ENCODE data around the gene MAP4K3.

DNA sequence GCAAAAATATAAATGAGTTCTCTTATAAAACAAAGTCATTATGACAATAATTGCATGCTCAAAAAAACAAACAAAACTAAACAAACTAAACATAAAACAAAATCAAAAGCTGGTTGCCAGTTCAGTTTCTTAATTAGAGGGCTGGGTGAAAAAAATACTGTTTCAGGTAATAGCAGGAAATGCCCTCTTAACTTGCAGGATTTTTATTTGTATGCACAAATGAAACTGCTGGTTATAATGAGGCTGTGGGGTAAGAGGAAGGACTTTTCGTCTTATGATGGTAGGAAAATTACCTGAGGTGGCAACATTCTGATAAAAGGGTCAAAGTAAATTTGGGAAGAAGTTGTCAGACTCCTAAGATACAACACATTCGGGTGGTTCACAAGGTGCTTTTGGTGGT lies 171.8 kb downstream of the MAP4K3 start:
- TF ChIP-seq POLR2A (IDR thresholded peaks at IDR 0.05; ENCODE audit: low read length) (no peak), GATA1 (IDR thresholded peaks at IDR 0.05; ENCODE audit: low read depth, low read length) (no peak)

Data from erythroblast (primary cell).